GM19397 (cell line): Measurements from ENCODE around the gene NIP7.
"Not testable (repeated sequence)": the region's sequence is repeated elsewhere in the genome, so short reads cannot be mapped to it uniquely, and the experiment has no call there.

ENCODE experiments used
- ATAC-seq: cut with Tn5 transposase; IDR thresholded peaks from one replicate; pipeline ENCODE4 v1.9.1; 2021; ENCODE audit warnings: mild to moderate bottlenecking, moderate library complexity; ENCODE audit not compliant: unreplicated experiment

NIP7 gene

GRCh38 chr16:69339289-69340094 is at the start of gene NIP7, which contains the start of gene COG8:
TSS of gene NIP7 (plus strand) at chr16:69339772. CDS start at chr16:69339830, 58 bp downstream.
TSS of gene COG8 (minus strand) at chr16:69339564. CDS start at chr16:69339552, 12 bp downstream.
- ATAC-seq, result peak; percentile 86

DNA sequence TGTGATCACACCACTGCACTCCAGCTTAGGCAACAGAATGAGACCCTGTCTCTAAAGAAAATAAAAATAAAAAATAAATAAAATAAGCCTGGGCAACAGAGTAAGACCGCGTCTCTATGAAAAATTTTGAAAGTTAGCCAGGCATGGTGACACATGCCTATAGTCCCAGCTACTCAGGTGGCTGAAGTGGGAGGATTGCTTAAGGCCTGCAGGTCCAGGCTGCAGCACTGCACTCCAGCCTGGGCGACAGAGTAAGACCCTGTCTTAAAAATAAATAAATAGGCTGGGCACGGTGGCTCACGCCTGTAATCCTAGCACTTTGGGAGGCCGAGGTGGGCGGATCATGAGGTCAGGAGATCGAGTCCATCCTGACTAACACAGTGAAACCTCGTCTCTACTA is 47.9 kb upstream of the NIP7 start:
- ATAC-seq, result not testable (repeated sequence)

GRCh38 chr16:69293401-69293800 is 46.2 kb upstream of the NIP7 start:
- no peak for ATAC-seq

DNA sequence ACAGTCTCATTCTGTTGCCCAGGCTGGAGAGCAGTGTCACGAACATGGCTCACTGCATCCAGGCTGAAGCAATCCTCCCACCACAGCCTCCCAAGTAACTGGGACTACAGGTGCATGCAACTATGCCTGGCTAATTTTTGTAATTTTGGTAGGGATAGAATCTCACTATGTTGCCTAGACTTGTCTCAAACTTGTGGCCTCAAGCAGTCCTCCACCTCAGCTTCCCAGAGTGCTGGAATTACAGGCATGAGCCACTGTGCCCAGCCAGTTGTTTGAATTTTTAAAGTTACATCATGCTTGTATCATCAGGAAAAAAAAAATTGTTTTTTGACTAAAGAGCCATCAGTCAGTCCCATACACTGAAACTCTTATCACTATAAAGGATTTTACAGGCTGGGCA is 45.5 kb upstream of the NIP7 start:
- no peak for ATAC-seq

DNA sequence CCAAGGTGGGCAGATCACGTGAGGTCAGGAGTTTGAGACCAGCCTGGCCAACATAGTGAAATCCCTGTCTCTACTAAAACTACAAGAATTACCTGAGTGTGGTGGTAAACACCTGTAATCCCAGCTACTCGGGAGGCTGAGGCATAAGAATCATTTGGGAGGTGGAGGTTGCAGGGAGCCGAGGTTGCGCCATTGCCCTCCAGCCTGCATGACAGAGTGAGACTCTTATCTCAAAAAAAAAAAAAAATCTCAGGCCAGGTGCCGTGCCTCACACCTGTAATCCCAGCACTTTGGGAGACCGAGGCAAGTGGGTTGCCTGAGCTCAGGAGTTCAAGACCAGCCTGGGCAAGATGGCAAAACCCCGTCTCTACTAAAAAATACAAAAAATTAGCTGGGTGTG is 42.8 kb upstream of the NIP7 start:
- not testable (repeated sequence) for ATAC-seq

GRCh38 chr16:69298261-69298660 is 41.3 kb upstream of the NIP7 start:
- no peak for ATAC-seq

DNA sequence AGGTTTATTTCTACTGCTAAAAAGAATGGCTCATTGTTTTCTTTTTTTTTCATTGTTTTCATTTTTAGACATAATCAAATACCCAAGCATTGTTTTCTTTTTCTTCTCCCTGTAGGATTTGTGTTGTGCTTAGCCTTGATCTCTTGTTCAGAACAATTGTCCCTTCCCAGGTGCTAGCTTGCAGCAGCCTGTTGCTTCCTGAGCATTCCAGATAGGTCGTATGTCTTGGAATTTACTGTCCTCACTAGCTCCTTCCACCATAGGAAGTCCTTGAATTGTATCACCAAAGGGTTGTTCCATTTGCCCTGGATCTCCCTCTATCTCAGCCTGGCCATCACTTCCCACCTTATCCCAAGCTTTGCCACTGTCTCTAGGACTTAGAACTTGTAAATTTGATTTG is 38.4 kb upstream of the NIP7 start:
- no peak for ATAC-seq

DNA sequence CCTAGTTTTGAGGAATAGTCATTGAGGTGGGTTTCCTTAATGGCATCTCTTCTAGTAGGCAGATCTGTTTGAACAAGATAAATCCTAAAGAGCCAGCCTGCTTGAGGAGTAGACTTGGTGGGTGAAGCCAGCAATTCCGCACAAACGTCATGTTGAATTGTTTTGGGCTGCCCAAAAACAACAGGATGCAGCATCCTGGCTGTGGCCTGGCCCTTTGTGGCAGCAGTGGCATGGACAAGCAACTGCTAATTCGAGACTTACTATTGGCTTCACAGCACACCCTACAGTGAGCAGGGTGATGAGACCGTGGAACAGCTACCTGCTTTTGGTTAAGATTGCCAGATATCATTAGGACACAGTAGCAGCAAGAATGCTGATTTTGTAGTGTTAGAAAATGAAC is 37.7 kb upstream of the NIP7 start:
- no peak for ATAC-seq

DNA sequence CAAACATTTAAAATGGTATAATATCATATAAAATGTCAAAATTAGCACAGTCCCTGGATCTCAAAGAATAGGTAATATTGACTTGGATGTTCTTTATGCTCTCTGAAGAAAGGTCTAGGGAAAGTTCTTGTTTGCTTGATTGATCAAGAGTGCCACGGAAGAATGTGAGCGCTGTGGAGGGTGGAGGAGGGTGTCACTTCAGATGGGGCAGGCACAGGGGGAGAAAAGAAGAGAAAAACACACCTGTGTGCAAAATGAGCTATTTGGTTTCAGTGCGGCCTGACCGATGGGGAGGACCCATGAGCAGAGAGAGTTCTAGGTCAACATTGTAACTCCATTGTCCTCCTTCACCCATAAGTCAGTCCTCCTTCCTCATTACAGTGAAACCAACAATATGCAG is 37.3 kb upstream of the NIP7 start:
- no peak for ATAC-seq

- ATAC-seq, result no peak
Measured at GRCh38 chr16:69306031-69306430, 33.5 kb upstream of the NIP7 start.

DNA sequence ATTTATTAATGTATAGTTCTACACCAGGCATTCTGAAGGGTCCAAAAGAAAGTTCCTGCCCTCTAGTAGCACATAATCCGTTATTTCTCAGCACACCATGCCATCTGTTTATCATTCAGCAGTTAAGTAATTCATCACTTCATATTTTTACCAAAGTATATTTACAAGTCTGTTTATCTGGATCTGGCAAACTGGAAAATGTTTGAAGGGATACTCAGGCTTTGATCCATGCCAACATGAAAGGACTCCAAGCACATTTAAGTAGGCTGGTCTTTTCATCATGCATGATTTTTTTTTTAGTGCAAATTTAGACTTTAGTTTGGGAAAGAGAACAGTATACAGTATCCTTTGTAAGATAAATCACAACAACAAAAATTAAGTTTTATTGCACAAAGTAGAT is 32.5 kb upstream of the NIP7 start:
- no peak for ATAC-seq

DNA sequence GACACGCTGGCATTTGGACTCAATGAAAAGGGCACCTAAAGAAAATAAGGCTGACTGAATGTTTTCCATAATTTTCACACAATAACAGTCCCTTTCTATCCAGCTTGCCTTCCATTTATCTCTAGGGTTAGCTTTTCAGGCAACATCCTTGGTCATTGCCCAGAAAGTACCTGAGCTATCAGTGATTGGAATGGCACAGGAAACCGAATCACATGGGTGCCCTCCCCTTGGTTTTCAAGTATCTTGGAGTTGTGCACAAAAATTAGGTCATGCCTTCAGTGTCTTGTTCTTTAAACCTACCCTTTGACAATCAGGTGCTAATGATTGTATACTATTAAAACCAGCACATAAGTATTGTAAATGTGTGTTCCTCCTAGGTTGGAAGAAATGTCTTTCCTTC is 31.7 kb upstream of the NIP7 start:
- ATAC-seq, result no peak

DNA sequence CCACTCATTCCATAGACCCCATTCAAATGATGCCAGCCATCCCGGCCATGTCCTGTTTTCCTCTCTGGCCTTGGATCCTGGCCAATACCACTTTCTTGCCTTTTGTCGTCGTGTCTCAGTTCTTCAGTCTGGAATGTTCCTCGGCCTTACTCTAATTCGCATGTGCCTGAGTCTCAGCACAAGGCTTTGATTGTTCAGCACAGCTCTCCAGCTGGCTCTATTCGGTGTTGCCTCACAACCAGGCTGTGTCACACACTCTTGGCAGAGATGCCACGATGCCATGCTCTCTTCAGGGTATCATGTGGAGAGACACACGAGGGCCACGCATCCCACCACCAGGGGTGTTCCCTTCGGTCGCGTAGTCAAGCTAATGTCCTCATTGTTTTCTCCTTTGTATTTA is 30.3 kb upstream of the NIP7 start:
- no peak for ATAC-seq

GRCh38 chr16:69310653-69311532 is 28.7 kb upstream of the NIP7 start, which contains the start of gene VPS4A:
TSS of gene VPS4A (plus strand) at chr16:69311350. CDS start at chr16:69311512, 162 bp downstream.
- ATAC-seq, result peak; percentile 95

GRCh38 chr16:69311533-69312387 is 27.8 kb upstream of the NIP7 start:
- peak; percentile 51 for ATAC-seq

- ATAC-seq, result no peak
Measured at GRCh38 chr16:69313469-69313868, 26.1 kb upstream of the NIP7 start.

DNA sequence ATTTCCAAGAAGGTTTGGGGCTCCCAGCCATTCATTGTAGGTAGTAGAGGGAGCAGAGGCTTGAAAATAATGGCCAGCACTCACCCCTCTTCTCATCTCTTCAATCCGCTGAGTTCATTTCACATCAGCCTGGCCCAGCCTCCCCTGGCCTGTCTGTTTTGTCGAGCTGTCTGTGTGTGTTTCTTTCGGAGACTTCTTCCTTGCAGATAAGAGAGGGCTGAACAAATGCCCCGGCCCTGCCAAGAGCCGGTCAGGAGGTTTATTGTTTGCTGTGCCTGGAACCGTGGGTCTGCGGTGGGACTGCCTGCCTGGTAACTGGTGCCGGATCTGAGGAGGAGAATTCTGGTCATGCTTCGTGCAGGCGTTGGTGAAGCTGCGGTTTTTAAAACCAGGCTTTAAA is 25.0 kb upstream of the NIP7 start:
- ATAC-seq, result no peak

DNA sequence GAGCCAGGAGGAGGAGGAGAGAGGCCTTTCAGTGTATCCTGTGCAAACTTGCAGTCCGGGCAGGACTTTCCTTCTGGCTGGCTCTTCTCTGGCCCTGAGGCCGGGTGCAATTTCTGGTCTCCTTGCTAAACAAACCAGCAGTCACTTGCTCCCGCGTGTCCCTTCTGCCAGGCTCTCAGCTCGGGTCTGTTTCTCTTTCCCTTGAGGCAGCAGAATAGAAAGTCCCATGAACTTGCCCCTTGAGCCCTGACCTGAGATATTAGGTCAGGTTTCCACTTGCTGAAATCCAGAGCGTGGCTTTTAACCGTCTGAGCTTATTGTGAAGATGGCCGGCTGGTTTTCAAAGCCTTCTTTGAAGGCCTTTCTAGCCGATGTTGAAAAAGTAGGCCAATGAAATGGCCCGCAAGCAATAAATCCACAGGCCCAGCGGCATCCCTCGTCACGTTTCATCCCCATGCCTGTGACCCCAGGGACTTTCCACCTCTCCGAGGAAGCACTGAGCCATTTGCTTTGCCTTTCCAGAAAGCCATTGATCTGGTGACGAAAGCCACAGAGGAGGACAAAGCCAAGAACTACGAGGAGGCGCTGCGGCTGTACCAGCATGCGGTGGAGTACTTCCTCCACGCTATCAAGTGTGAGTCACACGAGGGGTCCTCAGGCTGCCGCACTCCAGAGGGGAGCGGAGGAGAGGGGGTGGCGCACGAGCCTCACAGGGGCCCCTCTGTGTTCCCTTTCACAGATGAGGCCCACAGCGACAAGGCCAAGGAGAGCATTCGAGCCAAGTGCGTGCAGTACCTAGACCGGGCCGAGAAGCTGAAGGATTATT is 23.9 kb upstream of the NIP7 start:
- no peak for ATAC-seq

DNA sequence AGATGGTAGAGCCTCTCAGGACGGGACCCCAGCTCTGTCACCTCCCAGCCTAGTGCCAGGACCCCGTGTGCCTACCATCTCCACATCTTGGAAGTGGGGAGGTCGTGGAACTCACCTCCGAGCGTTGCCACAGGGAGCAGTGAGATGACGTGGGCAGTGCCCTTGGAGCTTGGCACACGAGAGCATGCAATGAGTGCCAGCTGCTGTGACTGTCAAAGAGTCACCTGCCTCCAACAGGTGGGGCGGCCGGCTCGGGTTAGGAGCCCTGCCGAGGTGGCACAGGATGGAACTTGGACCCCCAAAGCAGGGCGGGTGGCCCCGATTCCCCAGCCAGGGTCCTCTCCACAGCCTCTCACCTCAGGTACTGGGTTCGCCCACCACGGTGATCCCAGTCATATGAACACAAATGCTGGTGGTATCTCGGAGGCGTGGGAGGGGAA is 23.0 kb upstream of the NIP7 start:
- ATAC-seq, result no peak
